Stimulated activated CD8-positive, alpha-beta memory T cell treated with anti-CD3 and anti-CD28 coated beads, Interleukin-12 subunit alpha, Interleukin-12 subunit beta, amount 100 ng/mL, for 24 hours (primary cell): ENCODE results near the gene SMARCC2.
"Not testable (repeated sequence)": the region's sequence is repeated elsewhere in the genome, so short reads cannot be mapped to it uniquely, and the experiment has no call there.

ENCODE experiments used
- DNase-seq: peaks from one replicate; pipeline ENCODE4 v3.0.0-alpha.2; 2020; ENCODE audit errors: extremely low read depth

SMARCC2 gene

DNA sequence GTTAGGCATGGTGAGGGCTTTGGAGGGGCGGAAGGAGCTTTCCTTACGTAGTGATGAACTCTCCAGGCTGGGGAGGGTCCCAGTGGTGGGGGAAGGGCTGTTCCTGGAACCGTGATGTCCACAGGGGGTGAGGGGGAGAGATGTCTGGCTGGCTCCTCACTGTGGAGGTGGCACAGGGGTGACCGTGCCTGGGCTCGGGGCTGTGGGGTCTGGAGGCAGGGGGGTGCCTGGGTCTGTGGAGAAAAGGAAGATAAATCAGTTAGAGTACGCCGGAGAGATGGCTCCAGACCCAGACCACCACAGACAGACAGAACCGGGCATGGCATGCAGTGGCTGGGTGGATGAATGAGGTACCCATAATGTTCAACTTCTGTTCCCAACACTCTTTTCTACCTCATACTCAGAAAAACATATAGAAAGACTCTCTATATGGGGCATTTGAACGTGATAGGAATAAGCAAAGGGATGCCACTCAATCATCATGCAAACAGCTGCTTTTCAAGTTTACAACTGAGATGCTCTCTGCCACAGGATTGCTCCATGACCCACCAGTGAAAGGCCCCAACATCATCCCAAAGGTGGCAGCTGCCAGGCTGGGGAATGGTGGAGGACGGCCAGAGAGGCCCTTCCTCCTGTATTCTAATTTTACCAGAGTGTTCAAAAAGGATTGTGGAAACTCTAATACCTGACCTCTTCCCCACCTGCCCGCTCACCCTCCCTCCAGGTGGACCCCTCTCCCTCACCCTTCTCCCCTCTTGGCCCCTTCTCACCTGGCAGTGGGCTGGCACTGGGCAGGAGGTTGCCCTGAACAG, 25.5 kb downstream of the SMARCC2 start:
- no peak for DNase-seq

DNA sequence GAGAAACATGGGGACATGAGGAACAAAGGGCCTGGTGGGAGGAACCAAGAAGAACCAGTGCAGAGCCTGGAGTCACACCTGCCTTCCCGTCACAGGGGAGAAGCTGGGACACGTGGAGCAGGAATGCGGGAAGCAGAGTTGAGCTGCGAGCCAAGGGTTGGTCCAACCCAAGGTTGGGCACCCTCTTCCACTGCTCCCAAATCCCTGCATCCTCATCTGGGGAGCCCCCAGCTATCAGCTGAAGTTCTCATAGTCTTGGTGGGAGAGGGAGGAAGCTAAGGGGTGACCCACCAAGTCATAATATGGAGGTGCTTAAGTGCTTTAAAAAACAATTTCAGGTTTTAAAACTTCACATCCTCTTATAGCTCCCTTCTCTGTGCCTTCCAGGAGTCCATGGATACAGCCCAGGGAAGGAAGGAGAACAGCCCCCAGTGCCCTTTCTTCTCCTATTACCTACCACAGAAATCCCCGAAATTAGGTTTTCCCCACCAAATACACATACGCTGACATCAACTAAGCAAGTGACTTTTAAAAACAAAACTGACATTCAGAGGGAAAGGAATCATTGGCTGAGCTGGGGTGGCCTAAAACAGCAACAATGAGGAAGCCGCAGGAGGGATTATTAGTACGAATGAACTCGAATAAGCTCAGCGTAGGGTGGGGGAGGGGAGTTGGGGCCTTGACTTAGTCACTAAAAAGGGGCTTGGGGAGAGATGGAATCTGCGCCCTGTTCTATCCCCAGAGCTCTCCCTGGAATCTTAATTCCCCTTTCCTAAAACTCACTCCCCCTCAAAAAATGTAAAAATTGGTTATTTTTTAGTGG, 26.6 kb downstream of the SMARCC2 start:
- no peak for DNase-seq

DNA sequence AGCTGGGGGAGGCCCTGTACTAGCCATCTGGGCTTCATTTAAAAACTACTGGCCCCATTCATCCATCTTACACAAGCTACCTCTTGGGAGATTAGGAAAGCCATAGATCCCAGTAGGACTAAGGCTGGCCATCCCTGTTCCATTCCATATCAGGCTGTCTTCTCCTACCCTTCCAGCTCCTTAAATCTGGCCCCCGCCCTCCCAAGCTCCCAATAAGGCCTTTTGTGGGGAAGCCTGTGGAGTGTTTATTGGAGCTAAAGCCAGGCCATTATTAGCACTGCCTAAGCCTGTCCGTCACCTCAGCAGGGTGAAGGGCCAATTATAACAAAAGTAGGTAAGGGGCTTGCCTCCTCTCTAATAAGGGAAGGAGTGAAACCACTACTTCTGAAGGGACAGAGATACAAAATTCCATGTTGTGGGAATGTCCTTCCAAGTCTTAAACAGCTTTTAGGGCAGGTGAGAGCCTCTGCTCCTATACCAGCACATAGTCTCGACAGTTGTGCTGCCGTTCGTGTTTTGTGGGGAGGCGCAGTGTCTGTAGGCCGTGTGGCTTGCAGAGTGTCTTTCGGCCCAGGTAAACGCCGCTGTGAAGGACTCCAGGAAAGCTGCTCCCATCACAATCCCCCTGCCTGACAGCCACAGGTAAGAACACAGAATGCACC, 27.5 kb downstream of the SMARCC2 start:
- no peak for DNase-seq

DNA sequence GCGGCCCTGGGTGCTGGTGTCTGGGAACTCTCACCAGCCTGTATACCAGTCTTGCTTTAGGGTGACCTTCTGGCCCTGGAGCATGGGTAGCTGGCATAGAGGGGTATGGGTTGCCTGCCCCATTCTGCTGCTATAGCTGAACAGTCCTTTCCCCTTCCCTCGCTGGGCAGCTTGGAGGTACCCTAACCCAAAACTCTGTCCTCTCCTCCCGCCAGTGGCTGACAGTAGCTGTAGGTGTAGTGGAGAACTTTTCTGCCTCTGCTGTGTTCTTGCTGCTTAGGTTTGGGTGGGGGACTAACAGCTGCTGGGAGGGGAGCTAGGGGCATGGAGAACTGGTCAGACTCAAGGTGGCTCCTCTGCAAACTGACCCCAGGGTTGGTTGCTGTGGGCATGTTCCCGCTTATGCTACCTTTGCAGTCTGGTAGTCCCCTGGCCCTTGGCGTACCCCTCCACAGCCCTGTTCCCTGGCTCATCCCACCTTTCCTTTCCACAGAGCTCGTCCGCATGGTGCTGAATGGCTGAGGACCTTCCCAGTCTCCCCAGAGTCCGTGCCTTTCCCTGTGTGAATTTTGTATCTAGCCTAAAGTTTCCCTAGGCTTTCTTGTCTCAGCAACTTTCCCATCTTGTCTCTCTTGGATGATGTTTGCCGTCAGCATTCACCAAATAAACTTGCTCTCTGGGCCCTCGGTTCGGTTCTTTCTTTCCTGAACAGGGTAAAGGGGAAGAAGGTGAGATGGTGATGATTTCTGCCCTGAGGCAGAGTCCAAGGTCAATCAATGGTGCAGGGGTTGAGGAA, 28.2 kb downstream of the SMARCC2 start:
- DNase-seq = no peak

DNA sequence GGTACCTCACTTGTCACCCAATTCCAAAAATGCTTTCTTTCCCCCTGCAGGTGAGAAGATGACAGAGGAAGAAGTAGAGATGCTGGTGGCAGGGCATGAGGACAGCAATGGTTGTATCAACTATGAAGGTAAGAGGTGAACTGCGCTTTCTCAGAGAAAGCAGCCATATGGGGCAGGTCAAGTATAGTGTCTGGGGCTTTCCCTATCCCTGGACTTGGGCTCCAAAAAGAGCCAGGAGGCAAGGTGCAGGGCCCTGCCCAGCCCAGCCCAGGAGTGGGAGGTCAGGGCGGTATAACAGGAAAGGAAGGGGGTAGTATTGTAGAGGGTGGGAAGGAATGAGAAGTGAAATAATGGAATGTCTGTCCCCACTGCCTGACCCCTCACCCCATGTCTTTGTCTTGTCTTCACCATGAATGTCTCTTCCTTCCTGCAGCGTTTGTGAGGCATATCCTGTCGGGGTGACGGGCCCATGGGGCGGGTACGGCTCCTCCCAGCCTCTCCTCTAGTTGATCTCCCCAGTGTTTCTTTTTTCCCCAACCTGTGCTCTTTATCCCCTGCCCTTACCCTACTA, 29.0 kb downstream of the SMARCC2 start:
- peak; percentile 21 for DNase-seq

DNA sequence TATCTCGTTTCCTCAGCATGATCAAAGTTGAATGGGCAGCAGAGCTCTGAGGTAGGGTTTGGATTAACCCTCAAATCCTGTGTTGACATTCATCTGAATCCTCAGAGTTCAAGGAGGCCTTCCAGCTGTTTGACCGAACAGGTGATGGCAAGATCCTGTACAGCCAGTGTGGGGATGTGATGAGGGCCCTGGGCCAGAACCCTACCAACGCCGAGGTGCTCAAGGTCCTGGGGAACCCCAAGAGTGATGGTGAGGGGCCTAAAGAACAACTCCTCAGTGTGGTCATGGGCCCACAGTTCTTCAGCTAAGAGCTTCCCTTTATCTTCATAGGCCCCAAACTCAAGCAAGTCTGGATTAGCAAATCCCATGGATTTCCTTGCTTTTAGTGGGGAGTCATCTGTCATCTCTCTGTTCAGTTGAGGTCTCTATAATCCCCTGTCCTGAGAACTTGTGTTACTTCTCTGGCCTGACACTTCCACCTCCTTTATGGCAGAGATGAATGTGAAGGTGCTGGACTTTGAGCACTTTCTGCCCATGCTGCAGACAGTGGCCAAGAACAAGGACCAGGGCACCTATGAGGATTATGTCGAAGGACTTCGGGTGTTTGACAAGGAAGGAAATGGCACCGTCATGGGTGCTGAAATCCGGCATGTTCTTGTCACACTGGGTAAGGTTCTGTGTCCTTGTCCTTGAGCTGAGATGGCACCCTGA, 29.6 kb downstream of the SMARCC2 start:
- no peak for DNase-seq

DNA sequence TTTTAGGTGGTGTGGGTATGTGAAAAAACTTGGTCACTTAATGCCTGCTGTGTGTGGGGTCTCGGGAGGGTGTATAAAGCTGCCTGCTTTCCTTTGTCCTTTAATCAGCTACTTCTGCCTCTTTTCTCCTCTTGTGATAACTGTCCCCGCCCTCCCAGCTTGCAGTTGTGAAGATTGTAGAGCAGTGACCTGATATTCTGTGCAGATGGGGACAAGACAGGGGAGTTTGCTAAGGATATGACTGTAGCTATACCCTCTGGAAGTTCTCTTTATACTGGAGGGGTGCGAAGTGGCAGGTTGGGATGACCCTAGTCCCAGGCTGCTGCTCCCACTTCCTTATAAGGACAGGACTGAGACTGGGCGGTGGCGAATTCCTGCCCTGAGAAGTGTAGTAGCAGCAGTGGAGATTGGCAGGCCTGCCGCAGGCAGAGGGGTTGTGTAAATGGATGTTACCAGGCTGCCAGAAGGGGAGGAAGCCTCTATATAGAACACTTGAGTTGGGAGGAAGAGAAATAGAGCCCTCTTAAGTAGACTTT, 30.3 kb downstream of the SMARCC2 start:
- no peak for DNase-seq

DNA sequence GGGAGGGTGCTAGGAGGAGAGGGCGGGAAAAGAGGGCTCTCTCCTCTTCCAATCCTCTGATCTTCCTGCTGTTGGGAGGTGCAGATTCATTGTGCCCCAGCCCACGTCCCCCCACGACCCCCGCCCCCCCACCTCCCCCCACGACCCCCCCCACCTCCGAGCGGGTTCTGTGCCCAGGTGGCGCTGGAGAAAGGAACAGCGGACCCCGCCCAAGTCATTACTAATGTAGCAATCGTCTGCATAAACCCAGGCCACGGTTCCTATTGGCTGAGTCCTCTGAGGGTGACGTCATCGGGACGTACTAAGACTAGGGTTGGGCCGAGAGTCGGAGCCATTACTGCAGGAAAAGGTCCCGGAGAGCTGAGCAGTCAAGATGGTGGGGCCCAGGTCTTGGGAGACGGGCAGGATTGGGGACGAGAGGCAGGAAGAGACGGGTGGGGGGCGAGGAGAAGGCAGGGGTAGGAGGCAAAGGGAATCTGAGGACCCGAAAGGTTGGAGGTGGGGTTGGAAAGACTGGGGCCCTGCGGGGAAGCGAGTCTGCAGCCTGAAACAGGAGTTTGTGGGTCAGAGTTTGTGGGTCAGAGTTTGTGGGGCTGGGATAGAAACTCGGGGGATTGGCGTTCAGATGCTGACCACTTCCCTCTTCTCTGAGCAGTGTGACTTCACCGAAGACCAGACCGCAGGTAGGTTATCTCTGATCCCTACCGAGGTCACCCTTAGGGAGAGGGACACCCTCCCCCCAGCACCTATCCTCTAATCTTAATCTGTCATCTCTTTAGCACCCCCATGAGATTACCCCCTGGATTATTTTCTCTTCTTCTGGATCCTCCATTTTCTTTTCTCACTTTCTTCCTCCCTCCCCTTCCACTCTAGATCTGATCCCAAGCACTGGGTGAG, 31.0 kb downstream of the SMARCC2 start, which contains the start of gene MYL6:
TSS of gene MYL6 (plus strand) at position 331 of the 897 bp plus-strand sequence. CDS start at position 374, 43 bp downstream.
- peak; percentile 76 for DNase-seq

DNA sequence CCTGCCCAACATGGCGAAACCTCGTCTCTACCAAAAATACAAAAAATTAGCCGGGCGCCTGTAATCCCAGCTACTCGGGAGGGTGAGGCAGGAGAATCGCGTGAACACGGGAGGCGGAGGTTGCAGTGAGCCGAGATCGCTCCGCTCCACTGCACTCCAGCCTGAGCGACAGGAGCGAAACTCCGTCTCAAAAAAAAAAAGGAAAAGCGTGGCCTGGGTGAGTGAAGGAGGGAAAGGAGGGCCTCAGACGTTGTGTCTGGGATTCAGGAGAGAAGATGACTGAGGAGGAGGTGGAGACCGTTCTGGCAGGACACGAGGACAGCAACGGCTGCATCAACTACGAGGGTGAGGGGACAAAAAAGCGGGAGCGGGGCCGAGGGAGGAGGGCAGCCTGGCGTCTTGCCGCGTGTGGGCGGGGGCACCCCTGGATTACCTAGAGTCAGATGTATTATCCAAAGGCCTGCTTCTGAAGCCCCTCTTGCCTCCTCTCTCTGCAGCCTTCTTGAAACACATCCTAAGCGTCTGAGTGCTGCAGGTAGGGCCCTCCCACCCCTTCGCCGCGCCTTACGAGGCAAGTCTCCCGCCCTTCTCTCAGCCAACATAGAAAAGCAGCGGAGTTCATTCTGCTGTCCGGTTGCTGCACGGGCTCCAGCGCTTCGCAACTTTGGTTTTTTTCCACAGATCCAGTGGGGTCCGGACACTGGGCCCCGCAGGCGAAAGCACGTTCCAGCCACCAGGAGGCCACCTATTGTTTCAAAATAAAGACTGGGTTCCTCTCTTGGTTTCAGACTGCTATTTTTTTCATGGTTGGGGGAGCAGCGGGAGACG, 31.9 kb downstream of the SMARCC2 start:
- DNase-seq = peak; percentile 31

DNA sequence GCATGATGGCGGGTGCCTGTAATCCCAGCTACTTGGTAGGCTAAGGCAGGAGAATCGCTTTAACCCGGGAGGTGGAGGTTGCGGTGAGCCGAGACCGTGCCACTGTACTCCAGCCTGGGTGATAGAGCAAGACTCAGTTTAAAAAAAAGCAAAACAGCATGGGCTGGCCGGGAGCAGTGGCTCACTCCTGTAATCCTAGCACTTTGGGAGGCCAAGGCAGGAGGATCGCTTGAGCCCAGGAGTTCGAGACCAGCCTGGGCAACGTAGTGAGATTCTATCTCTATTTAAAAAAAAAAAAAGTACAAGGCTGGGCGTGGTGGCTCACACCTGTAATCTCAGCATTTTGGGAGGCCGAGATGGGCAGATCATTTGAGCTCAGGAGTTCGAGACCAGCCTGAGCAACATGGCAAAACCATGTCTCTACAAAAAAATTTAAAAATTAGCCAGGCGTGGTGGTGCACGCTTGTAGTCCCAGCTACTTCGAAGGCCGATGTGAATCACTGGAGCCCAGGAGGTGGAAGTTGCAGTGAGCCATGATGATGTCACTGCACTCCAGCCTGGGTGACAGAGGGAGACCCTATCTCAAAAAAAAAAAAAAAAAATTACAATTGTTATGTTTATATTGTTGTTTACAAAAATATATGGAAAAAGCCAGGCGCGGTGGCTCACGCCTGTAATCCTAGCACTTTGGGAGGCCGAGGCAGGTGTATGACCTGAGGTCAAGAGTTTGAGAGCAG, 32.7 kb downstream of the SMARCC2 start:
- not testable (repeated sequence) for DNase-seq

DNA sequence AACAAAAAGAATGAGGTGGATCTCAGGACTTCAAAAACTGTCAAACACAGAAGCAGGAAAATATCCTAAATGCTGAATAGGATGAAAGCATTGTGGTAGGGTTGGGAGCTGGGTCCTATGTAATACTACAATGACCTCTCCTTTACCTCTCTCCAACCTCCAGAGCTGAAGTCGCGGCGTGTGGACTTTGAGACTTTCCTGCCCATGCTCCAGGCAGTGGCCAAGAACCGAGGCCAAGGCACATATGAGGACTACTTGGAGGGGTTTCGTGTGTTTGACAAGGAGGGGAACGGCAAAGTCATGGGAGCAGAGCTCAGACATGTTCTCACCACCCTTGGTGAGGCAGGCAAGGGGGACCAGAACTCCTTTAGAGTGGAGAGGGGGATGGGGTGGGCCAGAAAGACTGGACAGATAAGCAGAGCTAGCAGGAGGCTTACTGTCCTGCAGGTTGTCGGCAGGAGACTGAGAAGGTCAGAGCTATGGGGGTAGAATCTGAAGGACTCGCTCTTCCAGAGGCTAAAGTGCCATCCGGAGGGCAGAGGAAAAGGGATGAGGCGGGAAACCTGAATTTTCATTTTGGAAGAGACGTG, 33.9 kb downstream of the SMARCC2 start:
- DNase-seq = no peak

DNA sequence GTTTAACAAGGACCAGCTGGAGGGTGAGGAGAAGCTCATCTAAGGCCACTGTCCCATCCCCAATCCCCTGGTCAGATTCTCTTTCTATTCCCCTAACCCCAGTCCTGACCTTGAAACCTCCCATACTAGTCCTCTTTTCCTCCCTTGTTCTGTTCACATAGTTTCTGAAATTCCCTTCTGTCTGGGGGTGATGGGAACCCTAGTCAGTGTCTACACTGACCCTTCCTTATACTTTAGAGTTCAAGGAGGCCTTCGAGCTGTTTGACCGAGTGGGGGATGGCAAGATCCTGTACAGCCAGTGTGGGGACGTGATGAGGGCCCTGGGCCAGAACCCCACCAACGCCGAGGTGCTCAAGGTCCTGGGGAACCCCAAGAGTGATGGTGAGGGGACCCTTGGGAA, 34.5 kb downstream of the SMARCC2 start:
- no peak for DNase-seq

DNA sequence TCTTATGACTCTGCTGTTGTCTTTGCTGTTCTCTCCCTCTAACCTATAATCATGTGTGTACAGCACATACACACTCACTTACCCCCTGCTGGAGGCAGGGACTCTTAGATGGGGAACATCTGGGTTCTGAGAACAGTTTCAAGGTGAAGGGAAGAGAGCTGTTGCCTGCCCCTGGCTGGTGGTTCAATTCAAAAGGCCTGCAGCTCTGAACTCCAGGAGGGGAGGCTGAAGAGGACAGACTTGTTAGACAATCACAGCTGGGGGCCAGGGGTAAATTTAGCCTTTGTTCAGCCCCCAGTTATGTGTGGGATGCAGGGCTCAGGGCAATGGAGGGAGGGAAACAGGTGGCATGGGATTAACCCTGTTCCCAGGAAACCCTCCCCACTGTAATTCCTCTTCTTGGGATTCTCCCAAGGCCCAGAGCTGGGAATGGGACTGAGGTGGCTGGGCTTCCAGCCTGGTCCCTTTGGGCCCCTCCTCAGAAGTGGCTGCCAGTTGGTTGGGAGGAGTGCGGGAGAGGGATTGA, 35.0 kb downstream of the SMARCC2 start:
- DNase-seq = no peak

DNA sequence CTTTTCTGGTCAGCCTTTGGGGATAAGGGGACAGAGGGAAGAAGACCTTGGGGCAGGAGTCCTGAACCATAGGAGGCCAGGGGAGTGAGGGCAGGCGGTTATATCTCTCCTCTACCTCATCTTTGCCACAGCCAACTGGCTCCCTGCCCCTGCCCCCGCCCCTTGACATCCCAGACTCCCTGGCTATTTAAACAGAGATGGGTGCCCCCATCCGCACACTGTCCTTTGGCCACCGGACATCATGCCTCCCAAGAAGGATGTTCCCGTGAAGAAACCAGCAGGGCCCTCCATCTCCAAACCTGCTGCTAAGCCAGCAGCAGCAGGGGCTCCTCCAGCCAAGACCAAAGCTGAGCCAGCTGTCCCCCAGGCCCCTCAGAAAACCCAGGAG, 35.6 kb downstream of the SMARCC2 start:
- no peak for DNase-seq

DNA sequence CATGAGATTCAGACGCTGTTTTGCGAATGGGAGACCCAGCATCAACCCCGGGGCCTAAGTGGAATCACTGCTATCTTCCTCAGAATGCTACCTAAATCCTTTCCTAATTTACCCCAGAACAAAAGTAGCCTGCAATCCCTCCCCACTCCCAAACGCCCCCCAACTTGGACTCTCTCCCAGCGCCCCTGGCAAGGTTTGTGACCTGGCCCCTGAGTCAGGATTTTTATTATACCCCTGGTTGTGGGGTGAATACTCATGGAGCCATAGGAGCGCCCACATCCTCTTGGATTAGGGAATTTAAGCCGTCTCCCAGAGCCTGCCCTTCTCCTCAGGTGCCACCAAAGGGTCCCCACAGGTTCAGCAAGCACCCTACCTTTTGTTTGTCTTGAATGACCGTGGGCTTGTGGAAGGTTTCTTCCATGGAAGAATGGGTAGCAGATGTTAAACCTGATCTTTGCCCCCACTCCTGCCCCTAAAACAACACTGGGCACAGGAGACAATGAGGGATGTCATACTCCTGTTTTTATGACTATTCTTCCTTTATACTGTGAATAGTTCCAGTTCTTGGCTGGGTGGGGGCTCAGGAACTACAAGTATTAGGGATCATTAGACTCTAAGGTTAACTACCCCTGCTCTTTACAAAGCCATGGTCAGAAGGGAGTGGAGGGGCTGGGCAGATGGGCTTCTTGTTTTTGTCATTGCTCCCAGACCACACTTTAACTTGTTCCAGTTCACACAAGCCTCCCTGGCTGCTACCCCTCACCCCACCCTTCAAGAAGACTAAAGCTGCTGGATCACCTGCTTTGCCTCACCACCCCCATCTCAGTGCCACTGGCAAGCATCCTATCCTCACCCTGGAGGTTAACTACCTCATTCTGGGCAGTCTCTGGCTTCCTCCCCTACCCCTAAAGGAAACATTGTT, 36.3 kb downstream of the SMARCC2 start:
- DNase-seq = no peak
